ENCODE results near the gene PKHD1.

GRCh38 chr6:51648236-51648635 lies 439.2 kb downstream of the PKHD1 start:
- no peak for TF ChIP-seq CTCF (IDR thresholded peaks at IDR 0.05; ENCODE audit: low read length)
- no peak for TF ChIP-seq EZH2 (IDR thresholded peaks at IDR 0.05; ENCODE audit: borderline replicate concordance, low read length)

Measured in OCI-LY1 (cell line).